Neural cell (in vitro differentiated cells): ENCODE measurements around the gene RMI2.

ENCODE experiments used
- CTCF ChIP-seq: fragments of 450-650 bp; IDR thresholded peaks from 2 replicates; pipeline ENCODE4 v1.5.1; 2014; ENCODE audit warnings: antibody characterized with exemption, mild to moderate bottlenecking, moderate library complexity; ENCODE audit not compliant: poor library complexity, severe bottlenecking
- POLR2AphosphoS5 ChIP-seq: IDR thresholded peaks from 2 replicates; pipeline ENCODE4 v1.6.1; 2012
- REST ChIP-seq: IDR thresholded peaks from 2 replicates; pipeline ENCODE4 v1.6.1; 2012; ENCODE audit warnings: borderline replicate concordance

- TF ChIP-seq CTCF = no peak
- no peak for TF ChIP-seq POLR2AphosphoS5
- no peak for TF ChIP-seq REST
Observed at GRCh38 chr16:11333702-11334101, 11.6 kb upstream of the RMI2 start.
